Measurements from ENCODE around the gene HSFX2. TPM values are rescaled to one million over a fixed set of nuclear protein-coding genes. Genes with fewer than 3 reads are reported as not detected.

The HSFX2 gene
- total RNA-seq, 2 experiments from 2014 or later = not detected

GRCh38 chrX:149618871-149619270 is 23.8 kb upstream of the HSFX2 start:
- DNase-seq (no peak), ATAC-seq (ENCODE audit: poor library complexity) (no peak)
- Histone ChIP-seq H3K9me3 (ENCODE audit: control insufficient read depth in 1 of 2, insufficient read depth in 1 of 2, low read length in 2 of 2) (no peaks in the 10 kb centered on the region), H3K27me3 (ENCODE audit: control insufficient read depth in 1 of 2, insufficient read depth in 2 of 2, low read length in 2 of 2) (no peaks in the 10 kb centered on the region), H3K4me3 (ENCODE audit: low read length) (no peak overlapping the region), H3K27ac (ENCODE audit: low read depth in 1 of 2, low read length in 2 of 2) (no peak overlapping the region), H3K36me3 (ENCODE audit: insufficient read depth, low read length) (no peaks in the 10 kb centered on the region), H3K4me1 (ENCODE audit: insufficient read depth, low read length) (no peaks in the 10 kb centered on the region)
- TF ChIP-seq CTCF (IDR thresholded peaks at IDR 0.05) = no peak
- intact Hi-C loops (cut with DNase I, micrococcal nuclease) = no loop called here
- Mint-ChIP-seq H3K4me3 (no peak overlapping the region), H3K36me3 (ENCODE audit: low read depth) (no peaks in the 10 kb centered on the region), H3K4me1 (ENCODE audit: low read depth) (peaks cover 32% of the 10 kb centered on the region), H3K27ac (no peak overlapping the region), H3K9me3 (no peaks in the 10 kb centered on the region), H3K27me3 (no peaks in the 10 kb centered on the region)
- ChIA-PET CTCF (no interaction called here), POLR2A (no interaction called here)

GRCh38 chrX:149611623-149612175 is 16.6 kb upstream of the HSFX2 start:
- TF ChIP-seq CTCF (IDR thresholded peaks at IDR 0.05) = no peak
- Mint-ChIP-seq H3K36me3 (ENCODE audit: low read depth) (peaks cover 36% of the 10 kb centered on the region), H3K4me3 (no peak overlapping the region), H3K4me1 (ENCODE audit: low read depth) (peaks cover 28% of the 10 kb centered on the region), H3K27ac (no peak overlapping the region), H3K9me3 (no peaks in the 10 kb centered on the region), H3K27me3 (no peaks in the 10 kb centered on the region)
- intact Hi-C loops (cut with DNase I, micrococcal nuclease) = no loop called here
- no peak for DNase-seq
- no peaks in the 10 kb centered on the region for H3K9me3 ChIP-seq (ENCODE audit: control insufficient read depth in 1 of 2, insufficient read depth in 1 of 2, low read length in 2 of 2)
- no peak overlapping the region for H3K27ac ChIP-seq (ENCODE audit: low read depth in 1 of 2, low read length in 2 of 2)
- H3K27me3 ChIP-seq (ENCODE audit: control insufficient read depth in 1 of 2, insufficient read depth in 2 of 2, low read length in 2 of 2) = no peaks in the 10 kb centered on the region
- H3K4me3 ChIP-seq (ENCODE audit: low read length) = no peak overlapping the region
- ATAC-seq (ENCODE audit: poor library complexity) = no peak
- POLR2A ChIA-PET = no interaction called here
- no peaks in the 10 kb centered on the region for H3K4me1 ChIP-seq (ENCODE audit: insufficient read depth, low read length)
- CTCF ChIA-PET = interaction anchor here (0.9 kb wide), 1 partner anchor 22 kb away, joined by 3 read pairs; no protein-coding TSS in a partner anchor
- H3K36me3 ChIP-seq (ENCODE audit: insufficient read depth, low read length) = peaks cover 12% of the 10 kb centered on the region

GRCh38 chrX:149610511-149610910 is 15.4 kb upstream of the HSFX2 start:
- POLR2A ChIA-PET = no interaction called here
- no peak for ATAC-seq (ENCODE audit: poor library complexity)

More at GRCh38 chrX:149610511-149610910, 15.4 kb upstream of the HSFX2 start:
- H3K27me3 Mint-ChIP-seq = no peaks in the 10 kb centered on the region
- Histone ChIP-seq H3K4me1 (ENCODE audit: insufficient read depth, low read length) (no peaks in the 10 kb centered on the region), H3K4me3 (ENCODE audit: low read length) (no peak overlapping the region), H3K27ac (ENCODE audit: low read depth in 1 of 2, low read length in 2 of 2) (no peak overlapping the region), H3K27me3 (ENCODE audit: control insufficient read depth in 1 of 2, insufficient read depth in 2 of 2, low read length in 2 of 2) (no peaks in the 10 kb centered on the region), H3K9me3 (ENCODE audit: control insufficient read depth in 1 of 2, insufficient read depth in 1 of 2, low read length in 2 of 2) (no peaks in the 10 kb centered on the region), H3K36me3 (ENCODE audit: insufficient read depth, low read length) (peaks cover 16% of the 10 kb centered on the region)
- peaks cover 28% of the 10 kb centered on the region for H3K4me1 Mint-ChIP-seq (ENCODE audit: low read depth)
- H3K36me3 Mint-ChIP-seq (ENCODE audit: low read depth) = peaks cover 42% of the 10 kb centered on the region
- no peaks in the 10 kb centered on the region for H3K9me3 Mint-ChIP-seq
- TF ChIP-seq CTCF (IDR thresholded peaks at IDR 0.05) = no peak
- CTCF ChIA-PET = no interaction called here
- no peak overlapping the region for H3K4me3 Mint-ChIP-seq
- DNase-seq = no peak
- intact Hi-C loops (cut with DNase I, micrococcal nuclease) = no loop called here
- H3K27ac Mint-ChIP-seq = no peak overlapping the region
